Non-pigmented ciliary epithelial cell (primary cell): ENCODE measurements around the gene KAZALD1.
A peak's percentile ranks its signal among the peaks of the same experiment; 100 is the strongest.

Experiments used
- DNase-seq: peaks from one replicate; pipeline ENCODE4 v3.0.0-alpha.2; 2010; ENCODE audit warnings: low read depth

The KAZALD1 gene

GRCh38 chr10:101067356-101068083, 5.7 kb downstream of the KAZALD1 start:
- peak; percentile 55 for DNase-seq

DNA sequence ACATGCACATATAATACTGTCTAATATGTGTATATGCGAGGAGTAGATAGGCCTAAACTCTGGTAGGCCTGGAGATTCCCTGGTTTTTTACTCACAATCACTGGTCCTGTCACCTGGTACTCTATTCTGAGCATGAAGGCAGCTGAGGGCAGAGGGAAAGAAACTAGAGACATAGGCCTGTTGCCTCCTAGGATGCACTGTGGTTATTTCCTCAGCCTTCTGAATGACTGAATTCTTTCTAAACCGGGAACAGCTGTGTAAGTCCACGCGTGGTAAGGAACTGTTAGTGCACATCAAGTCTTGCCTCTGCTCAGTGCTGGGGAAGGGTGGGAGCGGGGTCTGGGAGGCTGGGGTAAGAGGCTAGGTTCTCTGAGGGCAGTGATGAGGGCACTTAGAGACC, 7.7 kb downstream of the KAZALD1 start:
- DNase-seq, result no peak

DNA sequence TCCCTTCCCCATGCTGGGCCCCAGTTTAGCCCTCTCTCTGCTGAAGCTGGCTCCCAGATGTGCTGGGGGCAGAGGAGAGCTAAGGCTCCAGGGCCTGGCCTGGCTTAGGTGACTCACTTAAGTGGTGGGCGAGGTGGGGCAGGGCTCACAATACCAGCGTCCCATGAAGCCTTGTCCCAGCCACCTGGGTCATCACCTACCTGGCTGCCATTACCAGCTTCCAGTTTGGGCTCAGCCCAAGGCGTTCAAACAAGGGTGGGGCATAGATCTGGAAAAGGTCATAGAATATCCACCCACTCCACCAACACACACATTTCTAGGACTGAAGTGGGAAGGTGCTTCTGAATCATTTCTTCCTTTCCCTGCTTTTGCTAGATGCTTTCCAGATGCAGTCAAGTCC, 8.3 kb downstream of the KAZALD1 start:
- no peak for DNase-seq

DNA sequence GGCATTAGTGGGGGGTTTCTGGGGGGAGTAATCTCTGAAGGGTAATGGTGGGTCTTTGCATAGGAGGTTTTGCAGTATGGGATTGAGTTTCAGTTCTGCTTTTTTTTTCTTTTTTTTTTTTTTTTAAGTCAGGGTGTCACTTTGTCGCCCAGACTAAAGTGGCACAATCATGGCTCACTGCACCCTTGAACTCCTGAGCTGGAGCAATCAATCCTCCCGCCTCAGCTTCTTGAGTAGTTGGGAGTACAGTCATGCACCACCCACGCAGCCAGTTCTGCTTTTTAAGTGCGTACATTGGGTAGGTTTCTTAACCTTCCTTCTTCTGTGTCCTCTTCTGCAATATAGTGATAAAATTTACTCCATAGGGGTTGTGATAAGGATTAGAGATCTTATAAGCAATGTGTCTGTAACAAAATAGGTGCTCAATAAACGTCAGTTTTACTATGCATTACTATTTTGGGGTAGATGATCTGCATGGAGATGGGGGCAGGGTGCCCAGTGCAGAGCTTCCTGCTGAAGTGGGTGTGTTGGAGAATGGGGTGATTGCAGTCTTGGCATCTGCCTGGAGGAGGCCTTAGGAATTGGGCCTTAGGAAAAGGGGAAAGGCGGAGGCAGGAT, 9.6 kb downstream of the KAZALD1 start:
- DNase-seq, result no peak

- DNase-seq, result no peak
Observed at GRCh38 chr10:101071885-101072433, 10.2 kb downstream of the KAZALD1 start.

DNA sequence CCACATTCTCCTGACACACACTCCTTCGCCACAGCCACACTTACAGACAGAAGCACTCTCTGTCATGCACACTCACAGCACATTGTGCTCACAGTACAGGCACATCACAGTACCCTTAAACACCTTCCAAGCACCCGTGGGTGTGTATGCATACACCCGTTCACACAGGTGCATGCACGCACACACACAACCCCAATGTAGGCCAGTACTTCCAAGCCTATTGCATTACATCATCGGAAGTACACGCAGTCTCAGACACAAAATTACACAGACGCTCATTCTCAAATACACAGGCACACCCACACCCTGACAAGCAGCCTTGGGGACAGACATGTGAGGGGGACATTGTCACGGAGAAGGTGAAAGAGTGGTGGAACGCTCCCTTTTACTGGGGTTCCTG, 11.1 kb downstream of the KAZALD1 start:
- no peak for DNase-seq

DNA sequence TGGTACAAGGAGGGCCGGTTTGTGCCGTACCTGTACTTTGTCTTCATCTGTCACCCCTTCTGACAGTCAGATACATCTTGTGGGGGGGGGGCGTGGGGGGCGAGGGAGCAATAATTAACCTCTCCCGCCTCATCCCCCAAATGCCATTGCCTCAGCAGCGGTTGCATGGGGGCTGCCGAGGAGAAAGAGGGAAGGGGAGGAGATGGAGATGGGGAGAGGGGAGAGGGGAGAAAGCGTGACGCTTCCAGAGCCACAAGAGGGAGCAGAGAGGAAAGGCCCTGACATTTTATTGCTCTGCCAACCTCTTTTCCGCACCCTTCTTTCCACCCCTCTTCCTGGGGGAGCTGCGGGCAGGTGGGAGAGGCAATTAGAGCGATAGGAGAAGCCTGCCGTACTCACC, 11.8 kb downstream of the KAZALD1 start:
- DNase-seq, result no peak

DNA sequence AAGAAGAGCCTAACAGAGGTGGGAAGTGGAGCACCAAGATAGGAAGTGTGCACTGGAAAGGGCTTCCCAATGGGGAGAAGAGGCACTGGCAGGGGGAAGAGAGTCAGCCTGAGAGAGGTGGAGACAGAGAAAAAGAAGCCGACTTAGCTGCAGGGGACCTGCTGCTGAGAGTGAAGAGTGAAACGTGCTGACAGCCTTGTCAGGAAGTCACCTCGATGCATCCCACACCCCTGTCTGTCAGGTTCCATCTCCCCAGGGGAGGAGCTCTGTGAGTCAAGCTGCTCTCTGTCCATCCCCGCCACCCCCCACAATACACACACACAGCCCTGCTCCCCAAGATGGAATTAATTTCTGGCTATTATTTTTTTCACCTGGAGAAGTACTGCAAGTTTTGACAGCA, 14.0 kb downstream of the KAZALD1 start:
- DNase-seq, result no peak

GRCh38 chr10:101076630-101077029, 14.8 kb downstream of the KAZALD1 start:
- no peak for DNase-seq

- DNase-seq, result no peak
Observed at GRCh38 chr10:101079874-101080273, 18.1 kb downstream of the KAZALD1 start.

DNA sequence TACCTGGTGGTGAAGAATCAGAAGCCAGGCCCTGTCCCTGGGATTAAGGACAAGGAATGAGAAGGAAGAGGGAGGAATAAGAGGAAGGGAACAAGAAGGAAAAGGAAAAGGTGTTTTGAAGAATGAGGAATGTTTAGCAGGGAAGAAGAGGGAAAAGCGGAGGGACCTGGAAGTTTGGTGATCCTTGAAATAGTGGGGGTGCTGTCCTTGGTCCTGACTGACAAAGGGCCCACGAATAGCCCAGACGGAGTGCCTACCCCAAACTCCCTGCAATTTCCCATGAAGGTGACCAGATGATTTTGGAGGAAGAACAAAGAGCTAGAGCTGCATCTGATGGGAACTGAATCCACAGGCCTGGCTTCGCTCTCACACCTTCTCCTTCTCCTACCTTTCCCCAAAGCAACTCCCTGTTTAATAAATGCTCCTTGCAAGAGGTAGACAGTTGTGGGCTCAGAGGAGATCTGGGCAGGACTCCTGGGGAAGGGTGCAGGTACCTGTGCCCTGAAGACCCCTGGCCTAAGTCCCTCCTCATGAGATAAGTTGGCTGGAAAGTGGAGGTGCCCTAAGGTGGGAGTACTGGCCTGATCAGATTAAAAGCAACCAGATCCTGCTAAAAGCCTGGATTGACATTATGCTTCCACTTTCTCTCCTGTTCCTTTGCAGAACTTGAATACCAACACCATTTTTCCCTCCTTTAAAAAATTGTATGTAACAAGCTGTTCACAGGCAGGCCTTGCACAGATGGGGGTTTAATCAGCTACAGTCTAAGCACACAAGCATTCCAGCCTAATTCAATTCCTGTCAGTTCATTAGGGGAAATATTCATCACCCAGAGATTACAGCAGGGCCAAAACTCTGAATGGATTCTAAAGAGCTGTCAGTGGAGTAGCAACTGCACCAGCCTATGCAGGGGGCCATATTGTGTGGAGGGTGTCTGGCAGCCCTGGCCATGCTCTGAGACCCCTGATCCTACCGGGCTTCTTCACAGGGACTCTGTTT, 19.4 kb downstream of the KAZALD1 start:
- no peak for DNase-seq

- no peak for DNase-seq
Observed at GRCh38 chr10:101085846-101086245, 24.1 kb downstream of the KAZALD1 start.

GRCh38 chr10:101087376-101087775, 25.6 kb downstream of the KAZALD1 start:
- DNase-seq, result no peak

GRCh38 chr10:101087965-101088364, 26.2 kb downstream of the KAZALD1 start:
- DNase-seq, result no peak

GRCh38 chr10:101089520-101090299, 27.9 kb downstream of the KAZALD1 start:
- no peak for DNase-seq

DNA sequence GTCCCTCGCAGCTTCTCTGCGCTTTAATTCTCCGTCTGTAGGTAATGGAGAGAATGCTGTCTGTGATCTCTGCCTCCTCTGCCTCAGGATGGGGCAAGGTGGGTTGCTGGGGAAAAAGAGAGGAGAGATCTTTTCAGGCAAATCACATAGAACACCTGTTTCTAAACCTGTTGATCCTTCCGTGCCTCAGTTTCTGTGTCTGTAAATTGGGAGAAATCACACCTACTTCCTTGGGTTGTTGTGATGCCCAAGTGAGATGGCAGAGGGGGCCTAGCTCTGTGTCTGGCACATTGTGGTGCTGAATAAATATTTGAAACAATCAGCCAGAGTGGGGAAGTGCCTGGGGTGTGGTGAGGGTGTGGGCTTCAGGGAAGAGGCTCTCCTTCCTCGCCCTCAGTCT, 28.8 kb downstream of the KAZALD1 start:
- DNase-seq, result no peak

DNA sequence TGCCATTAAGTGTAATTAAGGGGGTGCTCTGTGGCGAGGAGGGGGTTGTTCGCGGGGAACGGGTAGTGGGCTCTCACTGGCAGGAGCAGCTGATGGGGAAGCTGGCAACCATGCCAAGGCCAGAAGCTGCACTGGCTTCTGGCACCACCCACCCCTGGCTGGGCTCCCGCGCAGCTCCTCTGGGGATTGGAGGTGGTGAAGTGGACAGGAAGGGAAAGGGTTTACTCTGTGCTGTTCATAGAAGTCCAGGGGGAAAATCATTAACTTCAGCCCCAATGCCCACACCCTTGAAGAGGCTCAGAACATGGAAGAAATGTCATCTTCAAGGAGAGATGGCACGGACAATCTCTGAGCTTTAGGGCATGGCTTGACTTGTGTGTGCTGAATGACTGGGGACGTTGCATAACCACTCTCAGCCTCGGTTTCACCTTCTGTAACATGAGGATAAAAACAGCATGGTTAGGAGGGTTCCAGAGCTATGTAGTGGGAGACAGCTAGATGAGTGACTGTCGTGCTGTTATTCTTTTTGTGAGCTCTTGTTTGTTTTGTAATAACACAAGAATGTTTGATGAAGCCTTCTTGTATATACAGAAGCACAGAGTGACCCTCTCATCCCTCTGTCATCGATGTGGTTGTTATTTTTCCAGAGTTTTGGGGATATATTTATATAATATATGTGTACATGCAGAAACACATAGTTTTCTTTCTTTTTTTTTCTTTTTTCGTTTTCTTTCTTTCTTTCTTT, 29.9 kb downstream of the KAZALD1 start:
- DNase-seq, result no peak

- DNase-seq, result no peak
Observed at GRCh38 chr10:101092881-101093354, 31.1 kb downstream of the KAZALD1 start.

DNA sequence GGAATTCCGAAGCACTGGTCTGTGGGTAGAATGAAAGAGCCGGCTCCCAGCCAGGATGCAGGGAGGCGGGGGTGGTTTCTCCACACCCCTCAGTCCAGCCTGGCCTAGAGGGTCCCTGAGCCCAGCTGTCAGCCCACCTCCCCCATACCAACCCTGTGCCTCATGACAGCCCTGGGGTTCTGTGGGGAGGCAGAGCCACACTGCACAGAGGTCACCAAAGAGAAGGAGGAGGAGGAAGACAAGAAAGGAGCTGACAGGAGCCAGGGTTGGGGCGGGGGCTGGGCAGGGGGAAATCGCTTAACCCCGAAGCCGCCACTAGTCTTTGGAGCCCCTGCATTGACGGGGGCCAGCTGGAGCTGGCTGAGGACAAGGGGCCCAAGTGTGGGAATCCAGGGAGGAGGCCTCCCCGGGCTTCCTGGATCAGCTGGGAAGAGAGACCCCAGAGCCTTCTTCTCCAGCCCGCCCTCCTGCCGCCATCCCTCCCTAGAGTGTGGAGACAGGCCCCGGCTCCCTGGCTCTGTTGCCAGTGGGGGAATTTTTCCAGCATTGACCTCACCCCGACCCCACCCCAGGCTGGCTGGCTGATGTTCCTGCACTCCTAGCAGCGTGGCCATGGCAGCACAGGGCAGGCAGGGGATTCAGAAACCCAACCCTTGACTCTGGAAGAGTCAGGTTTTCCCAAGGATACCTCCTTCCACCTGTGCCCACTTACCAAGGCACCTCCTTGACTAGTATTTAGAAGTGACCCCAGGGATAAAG, 32.5 kb downstream of the KAZALD1 start:
- DNase-seq, result no peak

- no peak for DNase-seq
Observed at GRCh38 chr10:101095004-101095403, 33.2 kb downstream of the KAZALD1 start.
